CD4-positive, alpha-beta T cell treated with Interleukin-1 beta for 1 hour (primary cell): Measurements from ENCODE around the gene TSPAN9.

Experiments used
- DNase-seq, 2 donors: peaks; one replicate each; pipeline ENCODE4 v3.0.0-alpha.2; 2020 to 2022

The TSPAN9 gene

DNA sequence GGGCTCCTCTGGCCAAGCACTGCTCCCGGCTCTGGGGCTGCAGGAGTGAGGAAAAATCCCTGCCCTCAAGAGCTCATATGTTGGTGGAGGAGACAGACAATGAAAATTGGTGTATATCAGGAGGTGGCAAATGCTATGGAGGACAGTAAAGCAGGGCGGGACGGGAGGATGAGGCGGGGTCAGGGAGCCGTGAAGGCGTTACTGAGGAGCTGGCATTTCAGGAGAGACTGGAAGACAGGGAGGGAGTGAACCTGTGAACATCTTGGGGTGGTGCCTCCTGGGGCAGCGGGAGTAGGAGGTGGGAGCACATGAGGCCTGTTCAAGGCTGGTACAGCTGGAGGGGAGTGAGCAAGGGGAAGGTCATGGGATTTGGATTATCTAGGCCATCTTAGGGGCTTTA is 26.6 kb downstream of the TSPAN9 start:
- no peak for DNase-seq

DNA sequence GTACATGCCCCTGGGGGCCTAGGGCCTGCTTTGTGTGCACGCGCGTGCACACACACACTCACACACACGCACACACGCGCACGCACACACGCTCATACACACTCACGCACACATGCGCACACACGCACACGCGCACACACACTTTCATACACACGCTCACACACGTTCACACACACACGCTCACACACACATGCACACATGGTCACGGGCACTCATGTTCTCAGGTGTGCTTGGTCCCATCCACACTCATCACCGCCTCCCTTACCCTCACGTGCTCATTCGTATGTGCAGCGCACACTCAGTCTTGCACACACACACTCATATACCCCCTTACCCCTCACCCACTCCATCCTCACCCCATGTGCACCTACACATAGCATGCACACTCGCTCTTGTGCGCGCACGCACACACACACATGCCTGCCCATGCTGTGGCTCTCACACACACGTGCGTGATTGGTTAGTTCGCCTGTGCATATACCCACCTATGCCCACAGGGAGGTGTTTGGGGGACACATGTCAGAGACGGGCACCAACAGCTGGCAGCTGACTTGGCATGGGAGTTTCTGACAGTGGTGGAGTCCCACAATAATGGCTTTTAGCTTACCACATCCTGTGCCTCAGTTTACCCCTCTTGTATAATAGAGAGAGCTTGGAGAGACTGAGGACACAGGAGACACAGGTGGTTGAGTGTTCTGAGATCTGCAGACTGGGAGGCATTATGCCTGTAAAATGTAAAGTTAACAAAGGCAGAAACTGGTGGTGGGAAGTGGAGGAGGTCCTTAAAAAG is 28.7 kb downstream of the TSPAN9 start:
- DNase-seq: no peak

DNA sequence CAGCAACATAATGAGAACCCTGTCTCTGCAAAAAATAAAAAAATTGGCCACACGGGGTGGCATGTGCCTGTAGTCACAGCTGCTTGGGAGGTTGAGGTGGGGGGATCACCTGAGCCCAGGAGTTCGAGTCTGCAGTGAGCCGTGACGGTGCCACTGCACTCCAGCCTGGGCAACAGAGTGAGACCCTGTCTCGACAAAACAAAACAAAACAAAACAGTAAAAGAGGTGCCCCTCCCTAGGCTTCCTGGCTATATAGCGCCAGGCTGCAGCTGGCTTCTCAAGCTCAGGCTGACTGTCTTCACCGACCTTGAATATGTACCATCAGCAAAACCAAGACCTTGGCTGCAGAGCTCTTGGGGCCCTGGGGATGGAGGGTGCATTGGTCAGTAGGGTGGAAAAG is 29.4 kb downstream of the TSPAN9 start:
- no peak for DNase-seq

DNA sequence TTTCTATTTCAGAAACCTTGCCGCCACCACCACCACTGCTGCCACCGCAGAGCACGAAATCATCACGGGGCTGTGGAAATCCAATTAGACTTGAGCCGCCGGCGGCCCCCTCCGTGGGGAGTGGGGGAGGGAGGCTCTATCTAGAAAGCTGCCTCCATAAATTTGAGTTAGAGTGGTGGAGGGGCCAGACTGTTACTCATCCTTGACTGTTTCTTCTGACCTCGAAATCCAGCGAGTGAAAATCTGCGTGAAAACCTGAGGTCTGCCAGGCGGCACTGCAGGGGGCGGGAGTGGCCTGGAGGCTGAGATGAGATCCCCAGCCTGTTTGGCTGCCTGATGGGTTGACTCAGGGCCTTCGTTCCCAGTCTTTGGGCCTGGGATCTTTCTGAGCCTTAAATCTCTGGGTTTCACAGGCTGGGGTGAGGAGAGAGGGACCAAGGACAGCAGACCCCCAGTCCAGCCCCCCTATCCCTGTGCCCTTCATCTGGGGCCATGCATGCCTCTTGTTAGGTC is 29.9 kb downstream of the TSPAN9 start:
- no peak for DNase-seq

DNA sequence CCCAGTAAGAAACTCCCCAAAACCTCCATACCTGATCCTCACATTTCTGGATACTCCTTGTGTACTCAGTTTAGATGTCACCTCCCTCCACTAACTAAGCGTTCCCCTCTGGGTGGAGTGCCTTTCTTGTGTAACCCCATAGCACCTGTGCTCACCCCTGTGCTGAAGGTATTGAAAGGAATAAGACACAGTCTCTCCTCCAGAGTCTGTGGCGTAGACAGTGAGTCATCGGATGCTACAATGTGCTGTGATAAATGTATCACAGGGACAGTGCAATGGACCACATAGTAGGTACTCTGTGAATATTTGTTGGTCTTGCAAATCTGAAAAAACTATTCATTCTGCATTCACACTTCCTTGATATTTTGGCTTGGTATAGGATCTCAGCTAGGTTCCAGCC is 30.8 kb downstream of the TSPAN9 start:
- no peak for DNase-seq

DNA sequence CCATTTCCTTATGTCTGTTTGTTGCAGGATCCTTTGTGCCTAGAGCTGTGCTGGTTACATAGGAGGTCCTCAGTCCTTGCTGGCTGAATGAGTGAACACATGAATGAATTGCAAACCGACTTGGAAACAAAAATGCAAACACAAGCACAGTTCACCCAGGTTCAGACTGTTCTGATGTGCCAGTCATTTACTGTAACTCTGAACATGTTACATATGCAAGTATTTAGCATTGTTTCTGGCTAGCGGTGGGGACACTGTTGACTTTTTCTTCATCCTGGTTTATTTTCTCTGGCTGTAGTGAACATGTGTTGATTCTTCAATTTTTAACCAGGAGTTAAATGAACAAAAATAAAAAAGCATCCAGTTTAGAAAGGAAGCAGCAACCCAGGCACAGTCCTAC is 33.4 kb downstream of the TSPAN9 start:
- no peak for DNase-seq

DNA sequence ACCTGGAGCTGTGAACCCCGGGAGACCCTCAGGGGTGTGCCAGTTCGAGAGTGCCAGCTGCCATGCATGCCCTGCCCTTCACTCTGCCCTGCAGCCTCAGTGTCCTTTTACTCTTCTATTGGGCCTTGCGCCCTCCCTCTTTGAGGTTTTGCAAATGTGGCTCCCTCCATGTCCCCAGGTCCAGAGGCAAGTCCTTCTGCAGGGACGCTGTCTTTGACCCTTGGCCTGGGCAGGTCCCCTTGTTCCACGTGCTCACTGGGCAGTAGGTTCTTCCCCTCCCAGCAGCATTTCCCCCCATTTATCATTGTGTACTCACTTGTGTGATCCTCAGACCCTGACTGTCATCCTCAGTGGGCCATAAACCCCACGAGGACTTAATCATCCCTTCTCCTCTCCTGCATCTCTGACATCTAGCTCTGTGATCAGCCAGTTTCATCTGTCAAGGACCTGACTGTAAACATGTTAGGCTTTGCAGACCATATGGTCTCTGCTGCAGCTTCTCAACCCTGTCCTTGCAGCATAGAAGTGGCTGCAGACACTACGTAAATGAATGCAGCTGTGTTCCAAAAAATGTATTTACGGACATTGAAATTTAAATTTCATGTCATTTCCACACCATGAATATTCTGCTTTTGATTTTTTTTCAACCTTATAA is 36.6 kb downstream of the TSPAN9 start:
- DNase-seq: no peak

DNA sequence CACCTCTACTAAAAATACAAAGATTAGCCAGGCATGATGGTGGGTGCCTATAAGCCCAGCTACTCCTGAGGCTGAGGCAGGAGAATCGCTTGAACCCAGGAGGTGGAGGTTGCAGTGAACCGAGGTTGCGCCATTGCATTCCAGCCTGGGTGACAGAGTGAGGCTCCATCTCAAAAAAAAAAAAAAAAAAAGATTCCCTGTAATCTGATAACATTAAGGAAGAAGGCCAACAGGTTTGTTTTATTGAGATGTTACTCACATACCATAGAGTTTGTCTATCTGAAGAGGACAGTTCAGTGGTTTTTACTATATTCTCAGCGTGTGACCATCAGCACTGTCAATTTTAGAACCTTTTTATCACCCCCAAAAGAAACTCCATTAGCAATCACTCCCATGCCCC is 37.5 kb downstream of the TSPAN9 start:
- DNase-seq: no peak

DNA sequence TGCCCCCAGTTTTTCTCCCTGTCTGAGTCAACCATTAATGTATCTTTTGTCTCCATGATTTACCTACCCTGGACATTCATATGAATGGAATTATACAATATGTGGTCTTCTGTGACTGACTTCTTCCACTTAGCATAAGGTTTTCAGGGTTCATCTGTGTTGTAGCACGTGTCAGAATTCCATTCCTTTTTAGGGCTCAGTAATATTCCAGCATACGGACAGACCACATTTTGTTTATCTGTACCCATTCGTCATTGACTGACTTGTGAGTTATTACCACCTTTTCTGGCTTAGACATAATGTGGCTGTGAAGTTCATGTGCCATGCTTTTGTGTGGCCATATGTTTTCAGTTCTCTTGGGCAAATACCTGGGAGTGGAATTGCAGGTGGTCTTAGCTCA is 37.9 kb downstream of the TSPAN9 start:
- no peak for DNase-seq

DNA sequence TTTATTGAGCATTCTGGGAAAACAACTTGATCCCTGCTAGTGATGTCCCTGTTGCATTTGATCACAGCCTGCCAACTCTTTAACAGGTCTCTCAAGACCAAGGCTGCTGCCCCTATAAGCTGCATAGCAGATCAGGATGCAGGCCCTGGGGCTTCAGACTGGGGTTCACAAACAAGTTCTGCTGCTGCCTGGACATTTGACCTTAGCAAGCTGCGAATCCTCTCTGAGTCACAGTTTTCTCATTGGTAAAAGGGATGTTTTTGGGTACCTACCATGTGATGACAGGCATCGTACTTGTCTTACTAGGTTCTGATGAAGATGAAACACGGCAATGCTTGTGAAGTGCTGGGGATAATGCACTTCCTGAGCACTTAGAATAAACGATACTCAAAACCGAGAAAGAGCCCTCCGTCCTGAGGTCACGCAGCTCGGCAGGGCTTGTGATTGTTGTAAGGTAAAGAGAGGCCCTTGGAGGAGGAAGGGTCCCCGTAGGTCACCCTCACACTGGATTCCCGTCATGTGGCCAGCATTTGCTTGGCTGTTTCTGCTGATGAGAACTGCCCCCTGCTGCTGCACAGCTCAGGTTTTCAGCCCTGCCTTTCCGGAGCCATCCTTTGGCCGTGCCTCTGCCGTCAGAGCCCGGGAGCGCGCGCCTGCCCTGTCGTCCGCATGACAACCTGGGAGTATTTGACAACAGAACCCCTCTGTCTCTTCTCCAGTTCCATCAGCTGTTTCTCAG is 39.1 kb downstream of the TSPAN9 start:
- no peak for DNase-seq

DNA sequence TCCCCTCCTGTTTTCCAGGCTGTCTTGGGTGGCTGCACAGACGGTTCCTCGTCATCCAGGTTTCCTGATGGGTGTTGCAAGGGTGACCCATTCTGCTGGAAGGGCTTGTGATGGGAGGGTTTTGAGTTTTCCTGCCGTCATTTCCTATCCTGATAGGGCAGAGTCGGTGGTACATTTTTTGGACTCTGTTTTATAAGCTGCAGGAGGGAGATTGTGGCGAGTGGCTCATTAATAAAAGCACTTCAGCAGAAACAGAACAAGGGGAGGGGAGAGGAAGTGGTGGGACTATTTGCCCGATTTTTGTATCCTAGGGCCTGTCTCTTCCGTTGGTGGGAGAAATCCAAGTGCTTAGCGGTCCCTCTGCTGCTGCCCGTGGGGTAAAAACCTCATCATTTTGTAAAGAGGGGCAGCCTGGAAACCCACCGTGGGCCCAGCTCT is 40.0 kb downstream of the TSPAN9 start:
- no peak for DNase-seq

DNA sequence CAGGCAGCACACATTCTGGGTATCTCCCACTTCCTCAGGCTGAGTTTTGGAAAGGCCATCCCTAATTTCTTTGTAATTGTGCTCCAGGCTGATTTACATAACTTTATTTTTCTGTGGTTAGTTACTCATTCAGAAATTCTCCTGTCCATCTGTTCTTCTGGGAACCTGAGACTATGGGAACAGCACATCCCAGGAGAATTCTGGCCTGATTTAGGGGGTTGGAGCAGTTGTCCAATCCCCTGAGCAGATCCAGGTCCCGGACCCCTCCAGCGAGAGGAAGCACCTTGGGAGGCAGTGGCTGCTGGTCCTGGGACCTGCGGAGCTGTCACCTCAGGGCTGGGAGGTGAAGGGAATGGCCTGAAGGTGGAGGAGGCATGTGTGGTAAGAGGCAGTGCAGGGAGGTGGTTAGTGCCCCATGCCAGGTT is 40.4 kb downstream of the TSPAN9 start:
- DNase-seq: no peak

DNA sequence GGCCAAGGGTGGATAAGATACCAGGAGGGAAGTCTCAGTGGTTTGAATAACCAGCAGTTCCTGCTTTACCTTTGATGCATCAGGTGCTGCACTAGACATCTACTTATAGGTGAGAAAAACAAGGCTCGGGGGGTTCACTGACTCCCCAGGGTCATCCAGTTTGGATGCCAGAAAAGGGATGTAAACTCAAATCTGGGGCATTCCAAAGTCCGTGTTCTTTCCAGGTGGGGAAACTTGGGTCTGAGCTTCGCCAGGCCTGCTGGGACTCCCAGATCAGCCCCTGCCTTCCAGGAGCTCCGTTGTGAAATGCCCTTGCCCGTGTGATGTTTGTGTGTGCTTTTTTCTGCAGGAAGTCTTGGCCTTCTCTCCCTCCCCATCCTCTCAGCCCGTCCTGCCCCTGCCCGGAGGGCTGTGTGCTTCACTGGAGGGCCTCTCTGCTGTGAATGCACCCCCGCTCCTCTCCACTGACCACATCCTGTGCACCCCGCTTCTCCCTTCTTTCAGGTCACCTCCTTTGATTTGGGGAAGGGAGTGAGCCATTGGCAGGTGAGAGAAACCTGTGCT is 42.1 kb downstream of the TSPAN9 start:
- no peak for DNase-seq

DNA sequence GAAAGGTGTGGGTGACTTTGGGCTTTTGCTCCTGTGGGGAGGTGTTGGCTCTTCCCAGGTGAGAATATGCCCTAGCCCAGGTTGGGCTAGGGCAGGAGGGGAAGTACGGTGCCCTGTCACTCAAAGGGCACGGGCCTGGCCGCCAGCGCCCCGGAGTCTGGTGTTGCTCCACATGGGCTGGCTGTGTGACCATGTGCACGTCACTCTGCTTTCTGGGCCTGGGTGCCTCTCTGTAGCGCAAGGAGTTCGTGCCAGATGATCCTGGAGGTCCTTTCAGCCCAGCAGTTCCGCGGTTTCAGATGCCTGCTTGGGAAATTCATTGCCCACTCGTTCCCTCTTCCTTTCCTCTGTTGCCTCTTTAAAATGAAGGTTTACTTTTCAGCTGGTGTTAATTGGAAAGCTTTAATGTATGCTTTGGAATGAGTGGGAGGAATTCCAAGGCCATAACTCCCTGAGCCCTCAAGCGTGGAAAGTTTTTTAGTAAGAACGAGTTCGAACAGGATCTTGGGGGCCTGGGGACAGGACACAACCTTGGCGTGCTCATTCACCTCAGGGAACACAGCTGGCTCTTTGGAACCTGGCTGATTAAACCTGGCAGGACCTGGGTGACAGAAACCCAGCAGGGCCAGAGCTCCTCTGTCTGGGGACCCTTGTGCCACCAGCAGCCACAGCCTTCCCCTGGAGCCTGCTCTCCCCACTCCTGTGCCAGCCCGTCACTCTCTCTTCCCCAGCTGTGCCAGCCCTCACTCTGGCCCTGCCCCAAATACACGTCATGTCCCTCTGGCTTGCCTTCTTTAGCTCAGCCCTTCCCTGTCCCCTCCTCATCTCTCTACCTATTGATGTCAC is 42.8 kb downstream of the TSPAN9 start:
- DNase-seq: no peak

DNA sequence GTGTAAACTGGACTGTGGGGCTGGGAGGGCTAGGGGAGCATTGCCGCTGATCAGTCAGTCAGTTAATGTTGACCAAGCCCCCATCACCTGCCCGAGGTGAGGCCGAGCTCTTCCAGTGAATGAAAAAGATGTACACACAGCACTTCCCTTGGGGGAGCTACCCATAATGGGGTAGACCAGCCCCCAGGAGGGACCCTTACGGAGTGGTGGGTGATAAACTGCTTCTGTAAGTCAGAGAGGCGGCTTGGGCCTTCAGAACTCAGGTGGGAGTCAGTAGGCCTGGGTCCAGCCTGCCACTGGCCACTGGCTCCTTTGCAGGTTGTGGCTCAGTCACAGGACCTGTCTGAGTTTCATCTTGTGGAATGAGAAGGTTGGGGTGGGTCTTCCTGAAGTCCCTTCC is 43.5 kb downstream of the TSPAN9 start:
- no peak for DNase-seq

DNA sequence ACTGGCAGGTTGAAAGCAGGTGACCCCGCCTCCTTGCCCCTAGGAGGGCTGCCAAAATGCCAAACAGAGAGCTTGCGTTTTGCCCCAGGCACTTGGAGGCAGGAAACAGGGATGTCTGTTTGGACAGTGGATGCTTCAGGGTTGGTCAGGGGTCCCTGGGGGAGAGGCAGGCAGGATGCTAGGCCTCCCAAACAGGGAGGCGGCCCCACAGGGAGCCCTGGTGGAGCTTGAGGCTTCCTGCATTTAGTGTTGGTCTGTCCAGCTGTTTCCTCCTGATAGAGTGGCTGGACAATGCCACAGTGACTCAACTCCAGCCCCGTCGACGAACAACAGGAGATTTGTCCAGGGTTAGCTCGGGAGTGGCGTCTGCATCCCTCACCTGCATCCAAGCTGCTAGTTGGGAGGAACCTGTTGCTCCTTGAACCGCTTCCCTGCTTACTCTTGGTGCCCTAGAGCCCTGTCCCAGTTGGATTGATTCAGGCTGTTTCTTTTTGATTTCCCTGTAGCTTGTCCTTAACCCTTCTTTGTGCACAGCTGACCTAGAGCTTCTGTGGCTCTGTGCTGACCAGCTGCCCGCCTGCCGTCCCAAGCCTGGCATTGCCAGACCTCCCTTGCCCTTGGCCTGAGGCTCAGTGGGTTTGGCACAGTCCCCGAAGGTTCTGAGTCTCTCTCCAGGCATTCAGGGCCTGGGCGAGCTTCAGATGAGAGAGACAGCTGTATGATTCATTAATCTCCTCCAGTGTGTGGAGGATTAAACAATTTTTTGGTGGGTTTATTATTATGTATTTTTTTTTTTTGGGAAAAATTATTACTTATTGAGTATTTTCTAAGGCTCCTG is 45.9 kb downstream of the TSPAN9 start:
- DNase-seq: no peak

DNA sequence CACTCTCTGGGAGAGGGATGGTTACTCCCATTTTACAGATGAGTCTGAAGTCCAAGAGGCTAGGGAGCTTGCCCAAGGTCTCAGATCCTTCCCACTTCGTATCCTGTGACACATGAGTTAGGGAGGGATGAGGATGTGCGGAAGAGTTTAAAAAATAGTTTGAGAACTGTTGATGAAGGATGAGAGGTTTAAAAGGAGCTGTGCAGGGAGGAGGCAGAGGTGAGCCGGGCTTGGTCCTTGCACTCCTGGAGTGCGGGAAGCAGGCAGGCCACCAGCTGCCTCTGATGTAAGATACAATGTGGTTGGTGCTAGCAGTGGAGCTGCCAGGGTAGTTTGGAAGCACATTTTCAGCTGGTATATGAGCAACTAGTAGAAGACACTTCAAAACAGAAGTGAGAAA is 46.5 kb downstream of the TSPAN9 start:
- no peak for DNase-seq

DNA sequence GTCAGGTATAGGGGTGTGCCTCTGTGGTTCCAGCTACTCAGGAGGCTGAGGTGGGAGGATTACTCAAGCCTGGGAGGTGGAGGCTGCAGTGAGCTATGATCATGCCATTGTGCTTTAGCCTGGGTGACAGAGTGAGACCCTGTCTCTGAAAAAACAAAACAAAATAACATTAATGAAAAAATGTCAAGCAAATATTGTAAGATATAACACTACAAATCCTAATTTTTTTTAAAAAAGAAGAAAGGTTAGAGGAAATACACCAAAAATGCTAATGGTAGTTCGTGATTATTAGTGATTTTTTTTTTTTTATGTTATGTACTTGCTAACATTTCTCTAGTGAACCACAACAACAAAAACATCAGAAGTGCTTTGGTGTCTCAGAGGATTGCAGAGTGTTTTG is 47.7 kb downstream of the TSPAN9 start:
- no peak for DNase-seq

DNA sequence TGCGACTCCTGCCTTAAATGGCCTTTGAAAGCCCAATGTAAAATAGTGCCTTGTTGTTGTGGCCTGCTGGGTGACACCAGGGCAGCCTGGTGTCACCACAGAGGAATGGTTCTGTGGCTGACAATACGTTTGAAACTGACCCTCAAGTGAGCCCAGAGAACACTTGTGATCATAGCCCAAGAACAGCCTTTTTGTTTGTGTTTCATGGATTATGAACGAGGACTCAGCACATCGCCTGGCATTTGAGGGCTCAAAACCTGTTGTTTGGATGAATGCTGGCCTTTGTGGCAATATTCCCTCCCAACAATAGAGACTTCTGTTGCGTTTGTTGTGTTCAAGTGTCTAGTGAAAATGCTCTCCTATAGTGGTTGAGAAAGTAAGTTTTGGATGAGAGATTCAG is 48.5 kb downstream of the TSPAN9 start:
- no peak for DNase-seq

DNA sequence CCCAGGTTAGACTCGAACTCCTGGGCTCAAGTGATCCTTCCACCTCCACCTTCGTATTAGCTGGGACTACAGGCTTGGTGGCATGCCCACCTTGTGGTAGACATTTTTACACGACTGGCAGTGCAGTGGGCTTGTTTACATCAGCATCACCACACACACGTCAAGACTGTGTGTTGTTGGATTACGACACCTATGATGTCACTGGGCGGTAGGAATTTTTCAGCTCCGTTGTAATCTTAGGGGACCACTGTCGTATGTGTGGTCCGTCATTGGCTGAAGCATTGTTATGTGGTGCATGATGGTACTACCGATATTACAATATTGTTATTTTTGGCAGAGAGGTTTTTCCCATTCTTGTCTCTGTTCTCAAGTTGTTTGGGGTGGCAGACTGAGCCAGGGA is 50.7 kb downstream of the TSPAN9 start:
- no peak for DNase-seq

DNA sequence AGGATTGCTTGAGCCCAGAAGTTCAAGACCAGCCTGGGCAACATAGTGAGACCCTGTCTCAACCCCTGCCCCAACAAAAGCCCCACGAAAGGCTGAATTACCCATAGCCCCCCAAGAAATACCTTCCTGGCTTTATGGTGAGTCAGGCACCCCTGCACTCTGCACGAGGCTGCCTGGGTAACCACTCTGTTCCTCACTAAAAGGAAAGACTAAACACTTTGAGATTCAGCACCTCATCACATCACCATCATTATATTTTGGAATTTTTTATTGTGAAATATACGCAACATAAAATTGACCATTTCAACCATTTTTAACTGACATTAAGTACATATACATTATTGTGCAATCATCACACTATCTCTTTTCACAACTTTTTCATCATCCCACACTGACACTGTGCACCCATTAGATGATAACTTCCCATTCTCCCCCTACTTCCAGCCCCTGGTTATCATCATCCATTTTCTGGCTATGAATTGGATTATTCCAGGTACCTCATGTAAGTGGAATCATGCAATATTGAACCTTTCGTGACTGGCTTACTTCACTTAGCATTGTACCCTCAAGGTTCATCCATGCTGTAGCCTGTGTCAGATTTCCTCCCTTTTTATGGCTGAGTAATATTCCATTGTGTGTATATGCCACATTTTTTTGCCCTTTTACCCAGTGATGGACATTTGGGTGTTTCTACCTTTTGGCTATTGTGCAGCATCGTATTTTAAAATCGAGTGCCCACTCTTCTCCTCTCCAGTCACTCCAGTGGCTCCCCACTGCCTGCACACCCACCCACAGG is 51.5 kb downstream of the TSPAN9 start:
- DNase-seq: no peak
